Midbrain (tissue), 1 donor: ENCODE results near the gene SPINK4.

Experiments used
- DNase-seq: peaks from one replicate; lab custom pipeline; 2025; lab: John Stamatoyannopoulos, UW

Gene SPINK4, protein sequence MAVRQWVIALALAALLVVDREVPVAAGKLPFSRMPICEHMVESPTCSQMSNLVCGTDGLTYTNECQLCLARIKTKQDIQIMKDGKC

GRCh38 chr9:33239921-33240320, at the start of gene SPINK4:
SPINK4 (plus strand) TSS chr9:33240167; CDS start chr9:33240209, 42 bp downstream.
- DNase-seq = no peak

DNA sequence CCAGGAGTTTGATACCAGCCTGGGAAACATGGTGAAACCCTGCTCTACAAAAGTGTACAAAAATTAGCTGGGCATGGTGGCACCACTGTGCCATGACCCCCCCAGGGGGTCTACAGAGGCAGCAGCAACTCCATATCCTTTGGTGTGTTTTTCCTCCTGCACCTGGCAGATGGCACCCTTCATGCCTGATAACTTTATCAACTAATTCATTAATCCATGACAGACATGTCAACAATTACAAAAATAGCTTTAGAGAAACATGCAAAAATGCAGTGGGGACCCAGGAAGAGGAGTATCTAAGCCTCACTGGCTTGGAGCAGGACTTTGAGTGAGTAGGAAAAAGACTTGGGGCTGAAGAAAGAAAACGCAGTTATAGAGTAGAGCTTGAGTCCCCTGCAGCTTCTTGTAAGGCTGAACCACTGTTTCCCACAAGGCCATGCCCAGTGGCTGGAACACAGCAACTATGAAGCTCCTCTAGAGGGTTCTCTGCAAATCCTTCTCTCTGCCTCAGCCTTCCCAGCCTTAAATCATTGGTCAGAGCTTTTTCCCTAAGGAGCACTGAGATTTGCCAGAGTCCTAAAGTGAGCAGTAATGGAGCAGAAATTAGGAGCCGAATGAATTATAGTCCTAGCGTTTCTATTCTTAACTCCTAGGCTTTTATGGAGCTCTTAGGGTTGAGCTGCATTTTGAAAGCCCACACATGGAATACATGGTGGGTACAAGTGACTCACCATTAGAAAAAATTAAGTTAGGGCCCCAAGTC, 47.3 kb upstream of the SPINK4 start:
- DNase-seq = no peak

DNA sequence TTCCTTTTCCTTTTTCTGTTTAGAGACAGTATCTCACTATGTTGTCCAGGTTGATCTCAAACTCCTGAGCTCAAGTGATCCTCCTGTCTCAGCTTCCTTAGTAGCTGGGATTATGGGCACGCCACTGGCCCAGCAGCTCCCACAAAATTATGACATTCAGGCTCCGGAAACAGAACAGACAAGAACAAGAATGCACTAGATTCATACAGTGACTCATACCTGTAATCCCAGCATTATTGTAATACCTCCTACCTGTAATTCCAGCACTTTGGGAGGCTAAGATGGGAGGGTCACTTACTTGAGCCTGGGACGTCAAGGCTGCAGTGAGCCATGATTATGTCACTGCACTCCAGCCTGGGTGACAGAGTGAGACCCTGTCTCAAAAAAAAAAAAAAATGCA, 46.1 kb upstream of the SPINK4 start:
- DNase-seq = no peak

DNA sequence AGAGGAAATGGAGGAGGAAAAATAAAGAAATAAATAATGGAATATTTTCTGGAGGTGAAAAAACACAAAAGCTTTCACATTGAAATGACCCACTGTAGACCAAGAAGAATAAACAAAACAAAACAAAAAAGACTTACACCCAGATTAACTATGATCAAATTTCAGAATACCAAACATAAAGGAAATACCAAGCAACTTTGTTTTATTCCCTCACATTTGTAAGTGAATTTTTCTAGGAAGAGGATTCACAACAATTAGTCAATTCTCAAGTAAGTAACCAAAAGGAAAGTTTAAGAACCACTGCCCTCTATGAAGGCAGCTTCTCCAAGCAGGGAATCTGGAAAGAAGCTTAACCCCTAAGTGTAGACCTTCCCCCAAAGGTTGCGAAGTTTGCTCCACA, 43.2 kb upstream of the SPINK4 start:
- no peak for DNase-seq

DNA sequence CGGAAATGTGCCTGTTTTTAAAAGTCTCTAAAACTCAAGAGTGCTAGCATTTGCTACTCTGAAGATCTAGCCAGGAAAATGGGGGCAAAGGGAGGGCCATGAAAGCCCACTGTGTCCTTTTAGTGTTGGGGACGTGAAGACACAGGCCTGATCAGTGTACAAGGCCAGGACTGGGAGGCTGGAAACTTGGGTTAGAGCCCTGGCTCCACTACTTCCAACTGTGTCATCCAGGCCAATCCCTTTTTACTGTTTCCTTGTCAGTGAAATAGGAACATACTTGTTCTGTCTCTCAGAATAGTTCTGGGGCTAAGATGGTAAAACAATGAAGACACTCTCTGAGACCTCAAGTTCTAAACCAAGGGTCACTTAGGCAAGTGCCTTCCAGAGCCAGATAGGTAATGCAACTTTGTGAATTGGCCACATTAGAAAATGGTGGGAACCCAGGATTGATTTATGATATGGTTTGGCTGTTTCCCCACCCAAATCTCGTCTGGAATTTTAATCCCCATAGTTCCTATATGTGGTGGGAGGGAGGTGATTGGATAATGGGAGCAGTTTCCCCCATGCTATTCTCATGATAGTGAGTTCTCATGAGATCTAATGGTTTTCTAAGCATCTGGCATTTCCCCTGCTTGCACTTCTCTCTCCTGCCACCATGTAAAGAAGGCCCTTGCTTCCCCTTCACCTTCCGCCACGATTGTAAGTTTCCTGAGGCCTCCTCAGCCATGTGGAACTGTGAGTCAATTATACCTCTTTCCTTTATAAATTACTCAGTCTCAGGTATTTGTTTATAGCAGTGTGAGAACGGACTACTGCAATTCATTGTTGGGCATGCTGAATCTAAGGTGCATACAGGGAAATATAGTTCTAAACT, 42.5 kb upstream of the SPINK4 start:
- DNase-seq = no peak

GRCh38 chr9:33198165-33198564, 41.8 kb upstream of the SPINK4 start:
- peak; percentile 27 for DNase-seq

DNA sequence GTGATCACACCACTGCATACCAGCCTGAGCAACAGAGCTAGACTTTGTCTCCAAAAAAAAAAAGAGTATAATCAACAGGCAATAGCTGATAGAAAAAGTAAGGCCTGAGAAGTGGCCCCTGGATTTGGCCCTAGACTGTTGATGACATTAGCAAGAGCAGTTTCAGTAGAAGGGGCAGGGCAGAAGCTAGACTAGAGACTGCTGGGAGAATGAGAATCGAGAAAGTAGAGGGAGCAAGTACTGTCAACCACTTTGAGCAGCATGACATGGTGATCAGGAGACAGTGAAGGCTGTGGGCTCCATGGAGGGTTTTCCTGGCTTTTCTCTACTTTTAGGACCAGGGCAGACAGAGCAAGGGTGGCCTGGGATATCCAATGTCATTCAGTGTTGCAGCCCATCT, 37.9 kb upstream of the SPINK4 start:
- no peak for DNase-seq

GRCh38 chr9:33202552-33203201, 37.3 kb upstream of the SPINK4 start:
- no peak for DNase-seq

DNA sequence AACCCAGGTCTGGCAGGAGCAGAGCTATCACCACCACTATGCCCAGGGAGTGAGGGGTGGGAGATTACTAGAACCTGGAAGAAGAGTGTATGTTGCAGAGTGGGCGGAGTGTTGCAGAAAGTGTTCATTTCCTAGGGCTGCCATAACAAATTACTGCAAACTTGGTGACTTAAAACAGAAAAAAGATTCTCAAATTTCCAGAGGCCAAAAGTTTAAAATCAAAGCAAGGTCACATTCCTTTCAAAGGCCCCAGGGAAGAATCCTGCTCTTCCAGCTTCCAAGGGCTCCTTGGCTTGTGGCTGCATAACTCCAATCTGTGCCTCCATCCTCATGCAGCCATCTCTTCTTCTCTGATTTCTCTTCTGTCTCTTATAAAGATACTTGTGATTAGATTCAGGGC, 30.6 kb upstream of the SPINK4 start:
- no peak for DNase-seq

GRCh38 chr9:33210006-33210715, 29.8 kb upstream of the SPINK4 start:
- no peak for DNase-seq

GRCh38 chr9:33211695-33212393, 28.1 kb upstream of the SPINK4 start:
- no peak for DNase-seq

GRCh38 chr9:33220681-33221567, 19.0 kb upstream of the SPINK4 start:
- no peak for DNase-seq

DNA sequence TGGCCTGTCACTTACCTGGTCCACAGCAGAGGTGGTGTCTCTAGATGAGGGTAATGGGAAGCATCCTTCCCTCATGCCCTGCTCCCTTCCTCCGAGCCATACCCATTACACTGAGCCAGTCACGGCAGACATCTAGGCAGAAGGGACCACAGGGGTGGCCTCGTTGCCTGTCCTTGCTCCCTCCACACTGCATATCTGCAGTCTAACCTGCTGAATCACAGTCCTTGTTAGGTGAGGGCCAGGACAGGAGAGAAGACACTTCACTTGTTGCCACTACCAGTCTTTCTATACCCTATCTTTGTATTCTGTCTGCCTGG, 18.4 kb upstream of the SPINK4 start:
- DNase-seq = no peak

GRCh38 chr9:33222031-33222430, 17.9 kb upstream of the SPINK4 start:
- no peak for DNase-seq

DNA sequence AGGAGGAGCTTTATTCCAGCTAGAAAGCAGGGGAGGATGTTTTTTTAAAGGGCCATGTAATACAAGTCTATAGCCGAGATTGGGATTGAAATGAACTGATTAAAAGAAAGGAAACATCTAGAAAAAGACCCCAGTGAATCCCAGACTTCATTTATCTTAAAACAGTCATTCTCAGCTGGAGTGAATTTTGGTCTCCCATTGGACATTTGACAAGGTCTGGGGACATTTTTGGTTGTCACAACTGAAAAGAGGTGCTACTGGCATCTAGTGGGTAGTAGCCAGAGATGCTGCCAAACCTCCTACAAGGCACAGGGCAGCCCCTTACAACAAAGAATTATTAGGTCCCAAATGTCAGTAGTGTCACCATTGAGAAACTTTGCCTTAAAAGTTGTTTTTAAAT, 16.3 kb upstream of the SPINK4 start:
- DNase-seq = no peak

GRCh38 chr9:33225319-33226147, 14.4 kb upstream of the SPINK4 start:
- DNase-seq = peak; percentile 76

- DNase-seq = no peak
Measured at GRCh38 chr9:33227008-33227398, 13.0 kb upstream of the SPINK4 start.

- DNase-seq = no peak
Measured at GRCh38 chr9:33227741-33228140, 12.2 kb upstream of the SPINK4 start.

DNA sequence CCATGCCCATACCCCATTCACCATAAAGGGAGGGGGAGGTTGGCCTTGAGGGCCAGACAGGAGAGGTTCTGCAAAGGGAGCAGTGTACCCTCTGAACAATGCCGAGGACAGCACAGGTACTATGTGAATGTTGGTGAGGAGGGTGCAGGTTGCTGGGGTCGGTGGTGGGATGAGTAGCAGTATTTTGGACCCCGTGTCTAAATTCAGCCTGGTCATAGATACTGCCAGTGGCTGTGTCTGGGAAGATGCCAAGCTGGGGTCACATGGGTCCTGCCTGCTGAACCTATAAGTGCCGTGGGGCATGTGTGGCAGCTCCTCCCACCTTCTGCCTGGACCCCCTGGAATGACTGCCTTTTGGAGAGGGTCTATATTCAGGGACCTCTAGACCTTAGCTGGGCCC, 11.4 kb upstream of the SPINK4 start:
- no peak for DNase-seq
